HL-60/S4 treated with retinoic acid at 250 ng/mL for 4 days and 3 days (cell line): Measurements from ENCODE around the gene RELL2.

Experiments
- in situ Hi-C: fragments of 300-500 bp; cut with MboI; formaldehyde crosslinking; loops from 2 replicates; pipeline ENCODE4 v1.7.0; 2022; ENCODE audit warnings: low sequenced_read_pairs

The RELL2 gene

GRCh38 chr5:141674747-141675146 is 38.0 kb downstream of the RELL2 start:
- in situ Hi-C loops: loop anchor here (10.0 to 25.0 kb wide), 2 partner anchors 280 to 463 kb away; partner anchors contain the start of gene PCDH12

GRCh38 chr5:141675672-141676071 is 38.9 kb downstream of the RELL2 start:
- in situ Hi-C loops: loop anchor here (10.0 to 25.0 kb wide), 2 partner anchors 279 to 462 kb away; partner anchors contain the start of gene PCDH12

GRCh38 chr5:141677415-141677814 is 40.6 kb downstream of the RELL2 start:
- in situ Hi-C loops: loop anchor here (10.0 to 25.0 kb wide), 2 partner anchors 277 to 460 kb away; partner anchors contain the start of gene PCDH12

DNA sequence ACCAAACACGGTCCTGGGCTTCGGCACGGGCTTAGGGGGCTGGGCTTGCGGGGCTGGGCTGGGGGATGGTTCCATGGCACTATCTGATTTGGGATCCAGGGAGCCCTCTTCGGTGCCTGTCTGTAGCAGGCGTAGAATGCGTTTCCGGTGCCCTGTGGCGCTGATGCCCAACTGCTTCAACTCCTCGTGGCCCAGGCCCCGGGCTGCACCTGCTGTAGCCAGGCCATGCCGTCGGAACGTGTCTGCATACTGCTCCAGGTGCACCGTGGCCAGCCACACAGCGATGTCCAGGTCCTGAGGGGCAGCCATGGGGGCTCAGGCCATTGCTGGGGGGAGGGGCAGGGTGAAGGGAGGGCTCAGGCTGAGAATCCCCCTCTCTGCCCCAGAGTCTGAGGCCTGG is 43.4 kb downstream of the RELL2 start:
- in situ Hi-C loops: loop anchor here (25.0 kb wide), 1 partner anchor 457 kb away; no protein-coding TSS in a partner anchor

DNA sequence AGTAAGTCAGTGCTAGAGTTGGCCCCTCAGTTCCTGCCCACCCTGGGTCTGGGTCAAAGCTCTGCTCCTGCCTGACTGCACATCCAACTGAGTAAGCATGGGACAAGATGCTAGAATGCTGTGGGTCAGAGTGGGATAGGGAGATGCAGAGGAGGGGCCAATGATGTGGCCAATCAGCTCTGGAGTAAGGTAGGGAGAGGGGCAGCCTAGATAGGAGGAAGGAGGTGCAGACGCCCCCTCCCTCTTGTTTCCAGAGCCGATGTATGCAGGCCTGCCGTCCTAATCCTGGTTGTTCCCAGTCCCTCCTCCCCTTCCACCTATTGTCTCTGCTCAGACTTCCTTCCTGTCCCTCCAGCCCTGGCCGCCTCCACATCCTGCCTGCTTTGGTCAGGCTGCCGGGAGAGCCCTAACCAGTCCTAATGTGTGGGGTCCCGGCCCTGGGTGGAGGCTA is 44.0 kb downstream of the RELL2 start:
- in situ Hi-C loops: loop anchor here (25.0 kb wide), 1 partner anchor 457 kb away; no protein-coding TSS in a partner anchor

DNA sequence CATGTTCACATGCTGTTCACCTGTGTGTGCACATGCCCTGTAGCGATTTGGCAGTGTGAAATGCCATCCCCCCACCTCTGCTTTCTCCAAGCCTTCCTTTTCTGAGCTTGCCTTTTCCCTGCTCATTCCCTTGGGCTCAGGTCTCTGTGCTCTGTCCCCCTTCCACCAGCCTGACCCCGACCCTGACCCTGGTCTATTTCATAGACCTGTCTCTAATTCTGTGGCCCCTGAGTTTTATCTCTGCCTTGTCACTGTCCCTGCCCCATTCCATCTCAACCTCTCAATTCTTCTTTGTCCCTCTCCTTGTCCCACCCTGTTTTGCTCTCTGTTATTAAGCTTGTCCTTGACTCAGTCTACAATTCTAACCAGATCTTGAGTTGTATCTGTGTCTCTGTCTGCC is 44.5 kb downstream of the RELL2 start:
- in situ Hi-C loops: loop anchor here (25.0 kb wide), 1 partner anchor 456 kb away; no protein-coding TSS in a partner anchor

GRCh38 chr5:141681695-141682641 is 45.2 kb downstream of the RELL2 start, which contains the start of gene ARAP3:
TSS of gene ARAP3 (minus strand) at chr5:141682230. CDS start at chr5:141680486, 1,744 bp downstream.
- in situ Hi-C loops: loop anchor here (25.0 kb wide), 1 partner anchor 455 kb away; no protein-coding TSS in a partner anchor

DNA sequence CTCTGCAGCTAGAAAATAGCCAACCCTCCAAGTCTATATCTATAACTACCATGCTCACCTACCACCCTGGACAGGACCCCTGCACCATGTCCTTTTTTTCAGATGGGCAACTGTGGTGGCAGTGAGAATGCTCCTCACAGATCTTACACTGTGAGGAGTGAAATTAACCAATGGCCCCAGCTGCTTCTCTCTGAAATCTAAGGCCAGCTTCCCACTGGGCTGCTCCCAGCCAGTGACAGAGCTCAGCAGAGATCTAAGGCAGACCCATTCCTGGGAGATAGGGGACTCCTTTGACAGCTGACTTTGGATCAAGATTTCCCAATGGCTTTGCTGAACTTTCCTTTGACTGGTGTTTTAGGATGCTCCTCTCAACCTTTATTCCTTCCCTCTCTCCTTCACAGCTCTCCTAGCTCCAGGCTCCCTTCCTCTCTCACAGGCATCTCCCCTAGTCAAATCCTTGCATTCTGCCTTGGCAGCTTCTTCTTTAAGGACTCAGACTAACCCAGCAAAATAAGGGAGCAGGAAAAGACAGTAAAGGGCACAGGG is 46.9 kb downstream of the RELL2 start:
- in situ Hi-C loops: loop anchor here (25.0 kb wide), 1 partner anchor 454 kb away; no protein-coding TSS in a partner anchor

DNA sequence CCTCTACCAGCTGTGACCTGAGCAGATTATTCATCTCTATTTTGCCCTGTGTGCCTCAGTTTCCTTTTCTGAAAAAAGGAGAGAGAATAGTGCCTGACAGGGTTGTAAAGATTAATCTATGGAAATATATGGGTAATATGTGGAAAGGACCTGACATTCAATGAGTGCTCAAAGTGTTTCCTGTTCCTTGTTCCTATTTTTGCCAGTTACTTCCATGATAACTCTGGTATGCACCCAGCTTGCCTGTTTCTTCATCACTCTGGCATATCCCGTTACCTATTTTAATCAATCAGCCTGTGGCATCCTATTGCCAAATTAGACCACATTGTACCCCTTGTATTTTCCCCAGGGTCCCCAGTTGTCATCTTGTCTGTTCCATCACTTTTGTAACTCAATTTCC is 48.8 kb downstream of the RELL2 start:
- in situ Hi-C loops: loop anchor here (25.0 kb wide), 1 partner anchor 452 kb away; no protein-coding TSS in a partner anchor

DNA sequence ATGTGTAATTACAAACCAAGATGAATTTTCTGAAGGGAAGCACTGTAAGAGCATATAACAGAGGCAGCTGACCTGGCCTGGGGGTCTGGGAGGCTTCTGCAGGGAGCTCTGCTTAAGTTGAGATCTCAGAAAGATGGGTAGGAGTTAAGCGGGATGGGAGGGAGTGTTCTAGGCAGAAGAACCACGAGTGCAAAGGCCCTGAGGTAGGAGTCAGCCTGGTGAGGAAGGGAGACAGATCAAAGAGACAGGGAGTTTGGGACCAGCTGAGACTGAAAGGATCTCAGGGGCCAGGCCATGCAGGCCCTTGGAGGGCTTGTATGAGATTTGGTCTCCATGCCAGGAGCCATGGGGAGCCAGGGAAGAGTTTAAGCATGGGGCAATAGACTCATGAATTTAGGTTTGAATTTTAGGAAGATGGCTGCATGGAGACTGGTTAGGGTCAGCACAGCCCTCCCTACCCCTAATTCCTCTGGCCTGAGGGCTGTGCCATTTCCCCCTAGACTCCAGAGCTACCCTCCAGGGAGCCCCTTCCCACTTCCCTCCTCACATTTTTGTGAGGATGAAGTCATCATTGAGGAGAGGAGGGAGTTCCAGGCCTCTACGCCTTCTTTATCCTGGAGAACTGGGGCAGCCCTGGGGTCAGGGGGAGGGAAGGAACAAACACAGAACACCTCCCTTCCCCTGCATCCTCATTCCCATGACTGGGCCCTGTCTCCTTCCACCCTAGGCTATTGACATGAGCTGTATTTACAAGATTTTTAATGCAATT is 50.0 kb downstream of the RELL2 start:
- in situ Hi-C loops: loop anchor here (25.0 kb wide), 1 partner anchor 450 kb away; no protein-coding TSS in a partner anchor
